Hematopoietic multipotent progenitor cell treated with erythropoietin and hydrocortisone succinate and interleukin-3 and kit ligand, for 15 days (in vitro differentiated cells): ENCODE measurements around the gene LPP.

Source experiments
- DNase-seq: peaks from one replicate; pipeline ENCODE4 v3.0.0-alpha.2; 2015; ENCODE audit warnings: low spot score

Gene LPP

DNA sequence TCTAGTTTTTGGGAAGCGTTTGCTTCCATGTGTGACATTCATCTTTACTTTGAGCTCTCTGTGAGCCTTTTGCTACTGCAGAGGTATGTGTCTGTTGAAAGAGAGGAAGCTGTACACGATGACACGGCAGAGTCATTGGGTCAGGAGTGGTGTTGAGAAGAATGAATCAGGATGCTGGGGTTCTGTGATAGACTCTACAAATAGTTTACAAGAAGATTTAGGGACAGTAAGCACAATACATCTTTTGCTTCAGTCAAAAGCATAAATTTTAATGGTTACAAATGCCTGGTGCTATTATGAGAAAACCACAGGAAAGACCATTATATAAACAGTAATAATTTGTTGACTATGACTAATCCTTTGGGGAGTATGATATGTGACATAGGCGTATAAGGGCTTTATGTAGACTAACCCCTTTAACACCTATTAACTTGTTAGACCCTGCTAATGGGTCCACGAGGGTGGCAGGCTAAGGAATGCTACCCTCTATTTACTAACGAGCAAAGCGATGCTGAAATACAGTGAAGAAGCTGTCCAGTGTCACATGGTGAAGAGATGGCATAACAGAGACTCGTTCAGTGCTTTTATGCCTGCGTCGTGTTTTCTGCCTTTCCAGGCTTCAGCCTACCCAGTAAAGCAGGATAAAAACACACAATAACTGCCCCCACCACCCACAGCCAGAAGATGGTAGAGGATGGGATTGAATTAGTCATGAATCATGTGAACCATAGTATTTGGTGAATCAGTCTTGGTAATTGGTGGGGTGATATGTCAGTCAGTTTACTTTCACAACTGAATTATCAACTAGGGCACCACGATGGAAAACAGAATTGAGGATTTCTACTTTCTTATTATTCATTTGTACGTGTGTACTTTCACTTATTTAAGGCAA is 118.8 kb downstream of the LPP start:
- DNase-seq, result no peak

DNA sequence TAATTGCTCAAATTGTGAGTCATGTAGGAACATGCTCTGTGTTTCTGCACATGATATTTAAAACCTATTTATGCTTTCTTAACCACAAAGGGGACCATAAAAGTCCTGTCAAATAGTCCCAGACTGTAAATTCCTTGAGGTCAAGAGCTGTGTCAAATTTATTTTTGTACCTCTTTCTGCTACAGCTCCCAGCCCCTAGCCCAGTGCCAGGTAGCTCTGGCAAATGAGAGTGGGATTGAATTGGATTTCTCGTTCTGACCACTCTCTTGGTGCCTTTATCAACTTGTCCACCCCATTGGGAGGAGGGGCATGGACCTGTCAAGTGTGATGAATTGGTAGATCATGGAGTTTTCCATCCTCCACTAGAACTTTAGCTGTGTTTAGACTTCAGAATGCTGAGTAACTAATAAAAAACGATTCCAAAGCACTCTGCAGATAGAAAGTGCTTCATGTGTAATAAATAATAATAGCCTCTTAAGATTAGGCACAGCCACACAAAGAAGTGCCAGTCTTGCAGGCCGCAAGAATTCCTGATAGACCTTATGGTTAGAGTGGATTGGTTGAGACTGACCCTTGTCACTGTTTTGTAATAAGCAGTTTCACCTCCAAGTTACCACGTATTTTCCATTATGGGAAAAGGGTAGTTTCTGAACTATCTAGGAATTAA is 120.4 kb downstream of the LPP start:
- no peak for DNase-seq

DNA sequence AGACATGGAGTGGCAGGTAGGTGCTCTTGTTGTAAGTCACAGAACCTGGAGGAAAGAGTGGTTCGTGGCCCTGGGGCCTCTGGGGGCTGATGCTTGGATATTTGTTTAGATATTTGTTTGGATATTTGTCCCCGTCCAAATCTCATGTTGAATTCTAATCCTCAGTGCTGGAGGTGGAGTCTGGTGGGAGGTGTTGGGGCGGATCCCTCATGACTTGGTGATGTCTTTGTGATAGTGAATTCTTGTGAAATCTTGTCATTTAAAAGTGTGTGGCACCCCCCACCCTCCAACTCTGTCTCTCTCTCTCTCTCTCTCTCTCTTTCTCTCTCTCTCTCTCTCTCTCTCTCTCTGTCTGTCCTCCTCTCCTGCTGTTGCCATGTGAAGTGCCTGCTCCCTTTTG is 122.4 kb downstream of the LPP start:
- DNase-seq, result no peak

DNA sequence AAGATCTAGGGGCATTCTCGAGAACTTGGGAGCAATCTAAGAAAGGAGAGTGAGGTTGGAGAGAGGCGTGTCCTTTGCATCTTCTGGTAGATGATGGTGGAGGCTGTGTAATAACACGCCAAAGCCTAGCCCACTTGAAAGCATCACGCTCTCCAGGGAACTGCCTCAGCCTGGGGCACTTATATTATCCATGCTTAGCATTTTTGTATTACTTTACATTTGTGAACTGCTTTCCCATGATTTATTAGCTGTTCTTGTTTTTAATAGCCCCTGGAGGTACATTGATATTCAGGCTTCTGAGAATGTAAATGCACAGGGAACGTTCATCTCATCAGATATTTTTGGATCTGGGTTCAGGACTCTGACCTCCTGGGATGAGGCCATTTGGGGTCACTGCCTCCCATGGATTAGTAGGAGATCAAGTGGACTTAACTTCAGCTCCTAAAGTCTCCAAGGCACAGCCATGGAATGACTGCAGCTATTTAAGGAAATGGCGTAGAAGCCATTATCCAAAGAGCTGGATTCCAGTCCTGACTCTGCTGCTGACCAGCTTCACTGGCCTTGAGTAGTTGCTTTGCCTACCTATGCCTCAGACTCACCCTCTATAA is 124.9 kb downstream of the LPP start:
- DNase-seq, result no peak

DNA sequence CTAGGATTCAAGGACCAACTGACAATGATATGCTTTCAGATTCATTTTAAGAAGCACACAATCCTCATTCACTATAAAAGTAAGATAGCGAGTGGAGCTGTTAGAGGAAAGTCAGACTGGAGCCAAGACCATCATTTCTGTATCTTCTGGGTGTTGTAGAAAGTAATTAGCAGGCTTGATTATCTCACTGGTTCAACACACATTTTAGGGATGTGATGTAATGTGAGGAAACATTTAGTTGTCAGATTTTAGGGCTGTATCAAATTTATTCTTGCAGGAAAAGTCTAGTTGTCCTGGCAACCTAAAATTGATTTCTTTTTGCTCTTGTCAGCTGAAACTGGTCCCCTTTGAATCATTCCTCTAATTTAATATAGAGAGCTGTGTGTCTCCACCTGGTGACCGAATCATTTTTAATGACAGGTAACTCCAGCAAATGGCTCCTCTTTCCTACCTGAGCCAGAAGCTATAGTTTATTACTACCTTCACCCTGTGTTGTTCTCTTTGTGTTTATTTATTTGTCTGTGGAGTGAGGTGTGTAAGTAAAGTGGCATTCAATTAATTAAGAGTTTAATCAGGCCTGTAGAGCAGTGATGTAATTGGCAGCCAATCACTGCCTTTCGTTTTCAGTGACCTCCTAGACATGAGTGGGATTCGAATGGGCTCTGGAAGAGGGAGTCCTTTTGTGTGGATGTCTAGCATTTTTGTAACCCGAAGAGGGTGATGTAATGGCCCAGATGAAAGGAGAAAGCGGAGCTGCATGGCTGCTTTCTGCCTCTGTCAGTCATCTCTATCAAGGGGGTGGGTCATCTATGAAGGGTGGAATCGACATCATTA is 125.8 kb downstream of the LPP start:
- no peak for DNase-seq

DNA sequence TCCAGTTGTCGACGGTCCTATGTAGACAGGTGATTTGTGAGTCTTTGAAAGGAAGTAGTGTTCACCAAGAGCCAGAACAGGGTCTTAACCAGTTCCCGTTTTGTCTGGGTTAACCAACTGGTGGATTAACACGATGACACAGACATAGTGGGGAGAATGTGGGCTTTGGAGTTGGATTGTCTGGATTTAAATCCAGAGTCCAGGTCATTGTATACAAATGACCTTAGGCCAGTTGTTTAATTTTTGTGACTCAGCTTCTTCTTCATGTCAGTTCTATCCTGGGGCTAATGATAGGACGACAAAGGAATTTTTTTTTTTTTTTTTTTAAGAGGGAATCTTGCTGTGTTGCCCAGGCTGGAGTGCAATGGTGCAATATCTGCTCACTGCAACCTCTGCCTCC is 126.7 kb downstream of the LPP start:
- DNase-seq, result no peak

DNA sequence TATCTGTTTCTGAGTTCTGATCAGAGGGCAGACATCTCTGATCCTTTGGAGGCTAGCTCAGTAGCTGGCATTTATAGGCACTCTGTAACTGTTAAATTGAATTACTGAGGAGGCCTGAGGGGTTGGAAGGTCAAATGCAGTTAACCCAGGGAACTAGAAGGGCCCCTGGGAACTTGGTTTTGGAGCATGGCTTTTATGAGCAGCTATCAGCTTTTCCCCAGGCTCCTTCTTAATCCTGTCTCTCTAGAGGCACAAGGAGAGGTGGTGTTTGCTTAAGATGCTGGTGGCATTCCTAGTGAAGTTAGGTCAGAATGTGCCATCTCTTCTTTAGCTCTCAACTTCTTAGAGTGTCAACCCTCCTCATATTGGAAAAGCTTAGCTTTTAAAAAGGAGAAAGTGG is 128.9 kb downstream of the LPP start:
- no peak for DNase-seq

DNA sequence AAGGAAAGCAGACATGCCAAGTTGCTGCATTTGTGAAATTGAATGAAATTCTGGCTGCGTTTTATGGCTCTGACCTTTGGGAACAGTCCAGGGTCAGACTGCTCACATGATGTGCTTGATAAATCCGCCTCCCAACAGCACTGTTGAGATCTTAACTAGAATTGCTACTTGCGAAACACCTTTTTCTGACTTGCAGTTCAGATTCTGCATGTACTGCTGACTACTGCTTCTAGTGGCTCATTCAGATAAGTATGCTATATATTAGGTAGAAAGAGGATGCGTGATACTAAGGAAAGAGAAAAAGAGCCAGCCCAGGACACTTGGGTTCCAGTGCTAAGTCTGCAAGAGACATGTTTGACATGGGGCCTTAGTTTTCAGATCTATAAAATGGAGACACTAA is 129.4 kb downstream of the LPP start:
- no peak for DNase-seq

DNA sequence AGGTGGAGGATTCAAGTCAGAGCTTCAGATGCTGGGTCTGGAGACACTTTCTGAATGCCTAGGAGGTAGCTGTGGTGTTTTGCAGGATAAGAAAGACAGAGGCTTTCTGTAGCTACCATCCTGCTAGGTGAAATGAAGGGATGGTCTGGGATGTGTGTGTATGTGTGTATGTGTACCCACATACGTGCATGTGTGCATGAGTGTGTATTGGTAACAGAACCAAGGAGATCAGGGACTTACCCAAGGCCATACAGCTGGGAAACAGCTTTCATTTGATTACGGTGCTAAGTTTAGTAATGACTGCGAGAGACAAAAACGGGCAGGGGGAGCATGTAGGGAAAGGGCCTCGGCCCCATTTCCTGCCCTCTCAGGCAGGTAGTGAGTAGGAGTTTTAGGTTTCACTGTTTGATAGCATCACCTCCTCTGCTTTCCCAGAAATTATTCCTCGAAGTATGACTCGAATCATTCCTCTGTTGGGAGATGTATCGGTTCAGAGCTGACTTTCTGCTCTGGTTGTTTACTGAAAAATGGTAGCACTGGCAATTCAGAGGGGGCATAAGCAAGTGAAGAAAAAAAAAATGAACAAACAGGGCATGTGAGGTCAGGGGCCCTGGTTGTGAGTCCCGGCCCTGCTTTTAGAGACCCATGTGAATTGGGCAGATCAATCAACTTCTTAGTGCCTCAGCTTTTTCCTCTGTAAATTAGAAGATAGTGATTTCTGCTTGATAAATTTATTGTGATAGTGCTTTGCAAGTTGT is 130.7 kb downstream of the LPP start:
- no peak for DNase-seq

DNA sequence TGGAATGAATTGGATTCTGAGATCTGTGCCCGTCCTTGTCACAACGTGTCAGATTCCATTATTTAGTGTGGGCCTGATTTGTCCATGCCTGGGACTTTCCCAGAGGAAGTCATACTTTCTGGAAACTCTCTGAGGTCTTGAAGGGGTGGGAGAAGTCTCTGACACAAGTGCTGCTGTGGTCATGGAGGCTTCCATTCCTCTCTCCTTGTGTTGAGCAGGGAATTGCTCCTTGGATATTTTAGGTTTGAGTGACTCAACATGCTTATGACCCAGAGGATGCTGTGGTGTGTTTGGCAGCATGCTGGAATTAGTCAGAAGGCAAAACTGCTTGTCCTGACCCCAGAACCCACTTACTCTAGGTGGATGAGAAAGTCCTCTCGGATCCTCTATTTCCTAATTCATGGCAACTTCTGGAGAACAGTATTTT is 132.1 kb downstream of the LPP start:
- DNase-seq, result no peak

DNA sequence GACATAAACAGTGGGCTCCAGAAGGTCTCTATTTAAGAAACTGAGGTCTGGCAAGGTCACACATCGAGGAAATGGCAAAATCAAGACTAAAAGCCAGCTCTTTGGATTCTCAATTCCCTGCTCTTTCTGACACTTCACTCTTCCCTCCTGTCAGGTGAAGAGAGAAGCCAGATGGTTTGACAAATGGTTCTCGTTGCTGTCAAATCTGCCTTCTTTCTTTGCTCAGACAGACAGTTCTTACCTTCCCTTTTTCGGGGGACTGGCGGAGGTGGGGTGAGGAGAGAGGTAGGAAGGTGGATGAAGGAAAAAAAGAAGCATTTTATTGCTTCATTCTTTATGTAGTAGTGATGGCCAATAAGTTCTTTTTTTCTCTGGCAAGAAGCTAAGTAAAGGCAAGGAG is 133.4 kb downstream of the LPP start:
- no peak for DNase-seq

DNA sequence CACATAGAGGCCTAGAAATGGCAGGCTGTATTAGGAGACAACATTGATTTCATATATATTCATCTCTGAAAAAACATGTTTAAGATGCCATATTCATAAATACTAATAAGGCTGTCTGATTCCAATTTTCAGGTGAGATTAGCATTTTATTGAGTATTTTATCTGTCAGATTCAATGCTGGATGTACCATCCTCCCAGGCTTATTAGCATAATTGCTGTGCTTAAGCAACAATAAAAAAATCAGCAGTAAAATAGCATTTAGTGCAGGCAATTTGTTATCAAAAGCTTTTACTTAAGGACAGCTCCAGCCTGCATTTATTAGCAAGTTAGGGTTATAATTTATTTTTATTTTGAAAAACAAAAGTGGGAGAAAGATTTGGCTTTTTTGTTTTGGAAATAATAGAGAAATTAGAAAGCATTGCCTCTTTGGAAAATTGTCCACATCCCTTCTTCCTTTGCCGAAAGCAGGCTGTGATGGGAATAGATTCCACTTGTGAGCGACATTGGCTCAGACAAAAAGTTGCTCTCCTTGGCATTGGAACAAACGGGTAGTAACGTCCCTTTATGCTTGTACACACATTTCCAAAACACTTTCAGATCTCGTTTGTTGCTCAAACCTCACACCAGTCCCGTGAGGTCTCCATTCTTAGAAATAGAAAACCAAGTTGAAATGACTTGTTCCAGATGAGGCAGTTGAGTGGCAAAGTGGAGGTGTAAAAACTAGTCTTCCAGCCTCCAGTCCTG is 134.0 kb downstream of the LPP start:
- DNase-seq, result no peak

DNA sequence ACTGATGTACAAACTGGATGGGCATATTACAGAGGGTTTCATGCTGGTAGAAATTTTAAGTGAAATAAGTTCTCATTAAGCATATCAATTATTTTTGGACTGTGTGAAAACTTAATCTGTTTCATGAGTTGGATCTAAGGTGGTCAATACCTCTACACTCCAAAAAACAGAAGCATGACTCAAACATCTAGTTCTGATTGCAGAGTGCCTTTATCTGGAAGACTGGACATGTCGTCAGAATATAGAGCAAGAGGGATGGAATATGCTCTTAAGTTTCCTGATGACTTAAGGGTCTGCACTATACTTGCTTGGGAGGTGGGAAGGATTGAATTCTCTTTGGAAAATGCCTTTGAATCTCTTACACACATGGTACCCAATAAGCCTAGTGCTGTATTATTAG is 138.3 kb downstream of the LPP start:
- DNase-seq, result no peak

DNA sequence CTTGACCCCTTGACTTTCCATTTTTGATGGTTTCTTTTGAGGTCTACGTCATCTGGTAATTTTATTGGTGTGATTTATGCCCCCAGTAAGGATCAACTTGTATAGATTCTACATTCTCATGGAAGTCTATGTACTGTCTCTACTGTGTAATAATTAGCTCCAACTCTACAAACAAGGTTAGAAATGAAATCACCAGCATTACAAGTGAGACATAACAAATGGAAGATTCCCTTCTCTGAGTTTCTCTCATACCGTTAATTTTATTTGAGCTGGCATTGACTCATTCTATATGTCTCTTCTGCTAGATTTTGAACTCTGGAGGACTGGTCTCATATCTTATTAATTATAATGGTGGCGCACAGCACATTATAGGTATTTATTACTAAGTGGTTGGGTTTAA is 138.9 kb downstream of the LPP start:
- DNase-seq, result no peak

DNA sequence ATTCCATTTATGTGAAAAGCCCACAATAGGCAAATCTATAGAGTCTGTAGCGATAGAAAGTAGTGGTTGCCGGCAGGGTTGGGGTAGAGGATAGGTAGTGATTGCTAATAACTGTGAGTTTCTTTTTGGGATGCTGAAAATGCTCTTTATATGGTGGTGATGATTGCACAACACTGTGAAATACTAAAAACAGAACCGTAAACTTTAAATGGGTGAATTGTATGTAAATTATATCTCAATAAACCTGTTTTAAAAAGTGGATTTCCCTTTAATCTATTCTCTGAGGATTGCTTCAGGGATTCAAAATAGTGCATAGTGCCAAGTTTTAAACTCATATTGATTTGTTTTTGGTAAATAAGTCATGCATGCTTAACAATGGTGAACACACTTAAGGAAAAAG is 140.2 kb downstream of the LPP start:
- DNase-seq, result no peak

DNA sequence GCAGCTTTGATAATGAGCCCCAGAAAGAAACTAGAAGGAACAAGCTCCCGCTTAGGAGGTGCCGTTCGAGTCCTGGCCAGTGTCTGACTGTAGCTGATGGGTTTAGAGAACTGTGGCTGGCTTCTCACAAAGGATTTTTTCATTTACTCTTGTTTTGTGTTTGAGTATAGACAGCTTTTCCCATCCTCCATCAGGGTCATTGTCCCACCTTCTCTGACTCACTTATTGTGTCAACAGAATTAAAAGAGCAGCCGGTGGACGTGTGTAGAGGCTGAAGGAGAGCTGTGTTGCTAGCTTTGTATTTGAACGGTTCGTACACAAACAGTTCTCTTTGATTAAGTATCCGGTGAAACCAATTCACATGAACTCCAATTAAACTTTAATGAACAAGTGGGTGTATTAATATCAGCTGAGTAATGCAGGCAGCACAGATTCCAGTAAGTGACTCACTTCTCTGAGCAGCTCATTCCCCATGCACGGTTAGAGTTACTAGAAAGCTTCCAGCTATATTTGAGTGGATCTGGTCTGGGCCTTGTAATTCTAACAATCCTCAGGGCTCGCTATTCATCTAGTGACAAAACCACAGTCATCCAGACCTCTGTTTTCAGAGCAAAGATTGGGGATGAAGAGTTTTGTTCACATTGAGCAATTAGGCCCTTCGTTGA is 141.0 kb downstream of the LPP start:
- no peak for DNase-seq

DNA sequence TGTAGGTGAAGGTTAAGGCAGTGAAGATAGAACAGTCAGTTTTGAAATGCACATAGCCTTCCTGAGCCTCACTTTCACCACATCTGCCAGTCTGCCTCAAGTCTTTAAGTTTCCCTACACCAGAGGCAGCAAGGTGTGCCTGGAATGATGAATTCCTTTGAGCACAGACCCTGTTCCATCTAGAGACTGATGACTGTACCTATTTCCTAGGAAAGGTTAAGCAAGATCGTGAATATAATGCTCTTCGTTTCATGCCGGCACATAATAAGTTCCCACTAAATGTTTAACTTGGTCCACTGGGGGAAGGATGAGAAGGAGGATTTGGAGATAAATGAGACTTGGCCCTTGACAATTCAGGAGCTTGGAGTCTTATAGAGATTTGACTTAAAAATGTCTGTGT is 141.9 kb downstream of the LPP start:
- no peak for DNase-seq

DNA sequence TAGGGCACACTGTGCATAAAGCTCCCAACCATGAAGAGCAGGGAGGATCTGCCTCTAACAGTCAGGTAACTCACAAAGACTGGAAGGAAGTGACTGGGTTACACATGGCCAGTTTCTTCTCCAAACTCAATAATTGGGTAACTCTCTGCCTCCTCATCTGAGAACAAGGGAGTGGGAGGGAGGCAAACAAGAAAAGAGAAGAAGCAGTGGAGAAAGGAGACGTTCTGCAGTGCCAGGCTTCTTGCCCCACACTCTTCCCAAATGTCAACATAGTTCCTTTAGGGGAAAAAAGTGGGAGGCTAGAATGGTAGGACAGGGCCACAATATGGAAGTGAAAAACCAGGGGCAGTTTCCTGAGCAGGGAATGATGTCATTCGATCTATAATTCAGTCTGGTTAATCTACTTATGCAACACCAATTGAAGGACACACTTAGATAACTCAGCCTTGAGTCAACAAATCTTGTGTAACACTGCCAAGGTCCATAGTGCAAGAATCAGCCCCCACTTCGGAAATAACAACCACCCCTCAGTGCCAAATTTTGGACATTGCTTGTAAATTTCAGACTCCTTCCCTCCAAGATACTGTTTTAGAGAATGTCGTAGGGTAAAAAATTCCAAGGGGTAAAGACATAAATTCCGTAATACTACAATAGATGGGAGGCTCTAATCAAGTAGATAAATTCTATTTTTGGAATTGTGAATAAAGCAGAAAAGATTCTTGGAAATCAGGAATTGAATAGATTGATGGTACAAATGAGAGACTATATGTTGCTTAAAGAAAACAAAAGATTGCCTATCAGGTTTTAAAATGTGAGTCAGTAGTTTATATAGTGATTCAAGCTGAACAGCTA is 143.0 kb downstream of the LPP start:
- no peak for DNase-seq

DNA sequence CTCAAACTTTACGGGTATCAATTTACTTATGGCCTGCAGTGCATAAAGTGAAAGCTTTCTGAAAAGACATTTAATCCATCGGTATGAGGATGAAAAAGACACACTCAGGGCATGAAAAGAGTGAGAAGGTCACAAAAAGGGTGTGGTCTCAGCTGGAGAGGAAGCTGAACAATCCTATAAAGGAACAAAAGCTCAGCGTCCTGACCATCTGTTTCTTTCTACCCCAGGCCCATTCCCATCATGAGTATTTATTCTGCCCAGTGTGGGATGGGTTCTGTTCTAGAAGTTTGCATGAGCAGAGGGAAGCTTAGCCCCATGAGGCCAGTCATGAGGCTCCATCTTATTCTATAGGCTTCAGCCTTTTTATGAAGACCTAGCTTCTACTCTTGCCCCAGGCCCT is 144.6 kb downstream of the LPP start:
- DNase-seq, result no peak
